IPS DF 4.7 (cell line): ENCODE data around the gene NLGN4Y.

ENCODE experiments used
- DNase-seq: peaks from one replicate; pipeline ENCODE4 v3.0.0-alpha.2; 2013; ENCODE audit warnings: low spot score; ENCODE audit errors: extremely low read depth

NLGN4Y gene

GRCh38 chrY:14644157-14644952, 120.0 kb downstream of the NLGN4Y start:
- no peak for DNase-seq

GRCh38 chrY:14679181-14679580, 154.9 kb downstream of the NLGN4Y start:
- no peak for DNase-seq

- DNase-seq, result no peak
Observed at GRCh38 chrY:14694543-14694942, 170.2 kb downstream of the NLGN4Y start.

DNA sequence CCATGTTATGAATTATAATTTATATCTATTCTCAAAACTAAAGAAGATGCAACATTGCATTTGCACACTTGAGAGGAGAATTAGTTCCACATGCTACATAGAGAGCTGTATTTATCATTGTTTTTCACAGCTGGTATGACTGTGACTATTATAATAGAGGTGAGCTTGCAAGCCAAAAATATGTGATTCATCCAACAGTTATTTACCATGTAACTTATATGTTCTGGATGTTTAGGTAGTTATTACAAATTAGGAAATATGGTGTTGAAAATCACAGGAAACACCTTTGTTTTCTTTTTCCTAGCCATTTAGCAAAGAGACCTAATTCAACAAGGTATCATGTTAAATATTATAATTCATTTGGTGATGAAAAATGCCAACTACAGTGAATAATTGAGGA, 183.8 kb downstream of the NLGN4Y start:
- DNase-seq, result no peak

- no peak for DNase-seq
Observed at GRCh38 chrY:14741596-14741995, 217.3 kb downstream of the NLGN4Y start.

DNA sequence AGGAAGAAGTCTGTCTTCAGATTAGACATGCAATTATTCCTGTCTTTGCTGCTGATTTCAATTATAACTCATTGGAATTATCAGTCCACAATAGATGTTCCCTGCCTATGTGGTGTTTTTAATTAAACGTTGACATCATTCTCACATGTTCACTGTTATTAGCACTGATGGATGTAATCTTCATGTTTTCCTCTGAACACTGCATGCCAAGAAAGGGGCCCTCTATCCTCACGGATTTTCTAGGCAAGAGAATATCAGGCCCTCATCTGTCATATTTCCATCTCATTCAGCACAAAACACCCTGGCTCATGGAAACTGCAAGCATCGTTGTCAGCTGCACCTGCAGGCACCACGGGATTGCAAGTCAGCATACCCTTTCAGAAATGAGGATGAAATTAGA, 224.0 kb downstream of the NLGN4Y start:
- DNase-seq, result no peak

GRCh38 chrY:14755571-14755970, 231.2 kb downstream of the NLGN4Y start:
- no peak for DNase-seq

GRCh38 chrY:14762903-14763302, 238.6 kb downstream of the NLGN4Y start:
- DNase-seq, result no peak

- no peak for DNase-seq
Observed at GRCh38 chrY:14763600-14763999, 239.3 kb downstream of the NLGN4Y start.

- no peak for DNase-seq
Observed at GRCh38 chrY:14778208-14778607, 253.9 kb downstream of the NLGN4Y start.

GRCh38 chrY:14793104-14793503, 268.8 kb downstream of the NLGN4Y start:
- no peak for DNase-seq

DNA sequence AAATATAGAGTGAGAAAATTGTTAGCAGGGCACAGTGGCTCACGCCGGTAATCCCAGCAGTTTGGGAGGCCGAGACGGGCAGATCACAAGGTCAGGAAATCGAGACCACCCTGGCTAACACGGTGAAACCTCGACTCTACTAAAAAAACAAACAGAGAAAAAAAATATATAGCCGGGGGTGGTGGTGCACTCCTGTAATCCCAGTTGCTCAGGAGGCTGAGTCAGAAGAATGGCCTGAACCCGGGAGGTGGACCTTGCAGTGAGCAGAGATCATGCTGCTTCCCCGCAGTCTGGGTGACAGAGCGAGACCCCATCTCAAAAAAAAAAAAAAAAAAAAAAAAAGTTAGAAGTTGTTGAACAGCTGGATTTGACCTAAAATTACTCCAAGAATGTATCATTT, 269.3 kb downstream of the NLGN4Y start:
- DNase-seq, result no peak

GRCh38 chrY:14798010-14798409, 273.7 kb downstream of the NLGN4Y start:
- DNase-seq, result no peak

DNA sequence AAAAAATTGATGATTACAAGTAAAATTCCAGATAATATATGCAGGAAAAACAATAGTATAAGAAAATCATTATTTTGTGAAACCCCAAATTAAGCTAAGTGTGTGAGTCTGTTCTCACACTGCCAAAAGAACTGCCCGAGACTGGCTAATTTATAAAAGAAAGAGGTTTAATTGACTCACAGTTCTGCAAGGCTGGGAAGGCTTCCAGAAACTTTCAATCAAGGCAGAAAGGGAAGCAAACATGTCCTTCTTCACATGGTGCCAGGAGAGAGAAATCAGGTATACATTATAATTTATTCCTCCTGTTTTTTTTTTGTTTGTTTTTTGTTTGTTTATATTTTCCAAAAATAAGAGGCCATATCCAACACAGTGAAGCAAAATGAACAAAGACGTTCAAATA, 276.8 kb downstream of the NLGN4Y start:
- no peak for DNase-seq

- DNase-seq, result no peak
Observed at GRCh38 chrY:14802125-14802524, 277.8 kb downstream of the NLGN4Y start.

DNA sequence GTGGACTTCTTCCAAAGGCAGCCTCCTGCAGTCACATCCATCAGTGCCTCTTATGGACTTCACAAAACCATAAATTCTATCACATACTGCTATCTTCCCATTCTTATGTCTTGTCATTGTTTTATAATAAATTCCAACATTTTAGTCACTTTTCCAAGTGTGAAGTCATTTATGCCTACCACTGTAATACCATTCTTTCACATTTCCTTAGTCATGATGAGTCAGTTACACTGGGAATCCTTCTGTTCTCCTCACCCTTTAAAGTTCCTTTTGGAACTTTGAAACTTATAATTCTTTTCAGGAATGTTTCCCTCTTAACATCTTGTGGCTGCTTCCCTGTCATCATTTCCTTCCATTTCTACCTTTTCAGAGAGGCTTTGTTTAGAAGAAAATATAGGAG, 279.7 kb downstream of the NLGN4Y start:
- DNase-seq, result no peak

GRCh38 chrY:14818452-14818851, 294.1 kb downstream of the NLGN4Y start:
- DNase-seq, result no peak

DNA sequence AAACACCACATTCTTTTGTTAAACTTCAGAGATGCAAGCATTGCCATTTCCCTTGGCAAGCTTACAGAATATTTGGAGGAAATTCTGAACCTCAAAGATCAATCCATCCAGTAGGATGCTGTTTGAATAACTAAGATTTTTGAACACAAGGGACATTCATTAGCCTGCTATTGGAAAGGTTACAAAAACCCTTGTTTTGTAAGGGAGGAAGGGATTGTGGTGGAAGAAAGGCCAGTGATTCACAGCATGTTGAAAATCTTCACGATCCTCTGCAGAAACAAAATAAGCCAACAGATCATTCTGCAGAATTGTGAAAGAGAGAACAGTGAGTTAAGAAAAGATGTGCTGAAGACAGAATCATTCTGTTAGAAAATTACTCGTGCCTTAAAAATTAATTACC, 297.9 kb downstream of the NLGN4Y start:
- DNase-seq, result no peak

DNA sequence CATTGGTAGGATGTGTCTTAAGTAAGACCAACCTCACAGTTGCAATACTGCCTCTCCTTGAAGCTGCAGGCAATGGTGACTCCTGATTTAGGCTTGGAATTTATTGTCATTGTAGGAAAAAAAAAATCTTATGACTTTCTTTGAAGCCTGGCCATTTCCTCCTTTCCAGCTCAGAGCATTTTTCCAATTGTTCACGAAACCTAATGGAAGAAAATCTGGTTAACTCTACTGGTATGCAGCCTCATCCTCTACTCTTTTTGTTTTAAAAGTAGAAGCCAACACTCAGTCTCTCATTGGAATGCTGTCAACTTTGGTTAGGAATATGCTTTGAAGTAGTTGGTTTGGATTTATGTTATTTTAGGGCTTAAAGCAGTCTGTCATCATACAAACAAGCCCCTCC, 298.6 kb downstream of the NLGN4Y start:
- DNase-seq, result no peak

DNA sequence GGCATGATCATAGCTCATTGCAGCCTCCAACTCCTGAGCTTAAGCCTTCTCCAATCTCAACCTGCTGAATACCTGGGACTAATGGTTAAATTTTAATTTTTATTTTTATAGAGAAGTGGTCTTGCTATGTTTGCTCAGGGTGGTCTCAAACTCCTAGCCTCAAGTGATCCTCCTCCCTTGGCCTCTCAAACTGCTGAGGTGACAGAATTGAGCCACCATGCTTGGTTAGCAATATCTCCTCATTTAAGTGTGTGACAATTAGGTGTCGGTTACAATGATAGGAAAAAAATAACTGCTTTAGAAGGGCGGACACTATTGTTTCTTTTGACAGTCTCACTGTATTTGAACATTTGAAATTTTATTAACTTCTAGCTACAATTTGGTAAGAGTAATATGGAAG, 300.3 kb downstream of the NLGN4Y start:
- DNase-seq, result no peak

GRCh38 chrY:14825728-14826127, 301.4 kb downstream of the NLGN4Y start:
- no peak for DNase-seq

DNA sequence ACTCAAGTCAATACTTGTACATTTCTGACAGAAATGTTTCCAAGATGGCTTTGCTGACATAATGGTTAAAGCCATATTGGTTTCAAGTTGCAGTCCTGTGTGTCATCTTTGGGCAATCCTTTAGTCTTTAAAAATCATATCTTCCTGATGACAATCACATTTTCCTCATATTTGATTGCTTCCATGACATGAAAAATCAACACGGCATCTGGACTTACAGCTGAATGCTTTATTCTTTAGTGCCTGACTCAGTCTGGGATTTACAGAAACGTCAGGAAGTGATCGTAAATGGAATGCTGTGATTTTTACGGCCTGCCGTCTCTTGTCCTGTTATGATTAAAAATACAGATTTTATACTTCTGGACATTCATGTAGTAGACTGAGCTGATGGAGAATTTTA, 304.2 kb downstream of the NLGN4Y start:
- no peak for DNase-seq

DNA sequence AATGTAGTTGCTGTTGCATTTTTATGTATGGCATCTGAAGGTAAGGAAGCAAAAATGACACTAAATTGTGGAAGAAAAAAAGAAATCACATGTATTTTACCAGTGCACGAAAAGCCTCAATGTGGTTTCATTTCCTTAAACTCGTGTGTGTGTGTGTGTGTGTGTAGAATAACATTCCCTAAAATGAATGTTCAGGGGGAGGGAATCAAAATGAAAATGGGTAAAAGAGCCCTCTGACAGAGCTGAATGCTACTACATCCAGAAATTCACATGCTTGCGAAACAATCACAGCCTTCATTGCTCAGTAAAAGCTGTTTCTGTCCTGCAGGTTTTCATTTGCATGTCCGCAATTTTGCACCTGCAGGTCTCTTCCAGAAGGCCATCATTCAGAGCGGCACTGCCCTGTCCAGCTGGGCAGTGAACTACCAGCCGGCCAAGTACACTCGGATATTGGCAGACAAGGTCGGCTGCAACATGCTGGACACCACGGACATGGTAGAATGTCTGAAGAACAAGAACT, 305.1 kb downstream of the NLGN4Y start:
- DNase-seq, result no peak
